Neural cell (in vitro differentiated cells): Measurements from ENCODE around the gene IPO13.

Experiments
- CTCF ChIP-seq: fragments of 450-650 bp; IDR thresholded peaks from 2 replicates; pipeline ENCODE4 v1.5.1; 2014; ENCODE audit warnings: antibody characterized with exemption, mild to moderate bottlenecking, moderate library complexity; ENCODE audit not compliant: poor library complexity, severe bottlenecking
- EP300 ChIP-seq: fragments of 450-650 bp; conservative IDR thresholded peaks from 2 replicates; pipeline ENCODE4 v1.6.1; 2014; ENCODE audit warnings: antibody characterized with exemption, mild to moderate bottlenecking, moderate library complexity; ENCODE audit not compliant: poor library complexity, severe bottlenecking
- POLR2AphosphoS5 ChIP-seq: IDR thresholded peaks from 2 replicates; pipeline ENCODE4 v1.6.1; 2012

GRCh38 chr1:43996733-43997115 lies 50.0 kb downstream of the IPO13 start:
- TF ChIP-seq CTCF: no peak
- no peak for TF ChIP-seq POLR2AphosphoS5
- TF ChIP-seq EP300: no peak
